Measurements from ENCODE around the gene CCT2. TPM values are rescaled to one million over a fixed set of nuclear protein-coding genes. Genes with fewer than 3 reads are reported as not detected.
A peak's percentile ranks its signal among the peaks of the same experiment; 100 is the strongest.

Gene CCT2
- total and polyA plus RNA-seq, 9 of the 15 experiments (the other 6 are each of a cell fraction or from before 2014, with no cell fraction given) = 341 to 738 (median 490) TPM

GRCh38 chr12:69570545-69571399 lies 14.5 kb upstream of the CCT2 start:
- no peaks in the 10 kb centered on the region for H3K27me3 ChIP-seq (ENCODE audit: control insufficient read depth in 2 of 2, insufficient read depth in 2 of 2, low read length in 2 of 2)
- DNase-seq (ENCODE audit: extremely low read depth in 1 of 4, low spot score in 3 of 4) (peak; percentile 59 to 76 (median 64)), FAIRE-seq (peak; percentile 85), ATAC-seq (peak; percentile 96)
- H3K36me3 ChIP-seq (ENCODE audit: control insufficient read depth, insufficient read depth, low read length) = peaks cover 49% of the 10 kb centered on the region
- no peak overlapping the region for H2AFZ ChIP-seq (ENCODE audit: low read depth, low read length)
- WGBS (ENCODE audit: insufficient coverage, low coverage, missing lambda C conversion rate) = 27% methylated on average over 6 of the region's 6 CpGs
- ChIA-PET POLR2A (interaction anchor here (0.6 to 1.4 kb wide), 7 partner anchors 10 to 280 kb away, joined by 3 to 4 read pairs (median 3); no protein-coding TSS in a partner anchor), CTCF (ENCODE audit: low intra/inter-chr PET ratio) (interaction anchor here (0.6 to 2.0 kb wide), 6 partner anchors 43 to 299 kb away, joined by 3 to 25 read pairs (median 10); partner anchors contain the start of gene FRS2)
- H3K9me1 ChIP-seq (ENCODE audit: control insufficient read depth, insufficient read depth, low read length) = no peaks in the 10 kb centered on the region
- H3K79me2 ChIP-seq (ENCODE audit: control insufficient read depth, insufficient read depth, low read length) = no peaks in the 10 kb centered on the region
- no peak overlapping the region for H3K9ac ChIP-seq (ENCODE audit: insufficient read depth in 1 of 2, low read depth in 2 of 2, low read length in 2 of 2)
- in situ Hi-C loops (cut with MboI) (loop anchor here (10.0 kb wide), 1 partner anchor 216 kb away; the partner anchor contains the start of gene YEATS4), intact Hi-C loops (cut with micrococcal nuclease) (loop anchor here (1.0 to 5.0 kb wide), 5 partner anchors 100 to 418 kb away; partner anchors contain the start of gene FRS2)
- H3K9me3 ChIP-seq (replicated peaks; ENCODE audit: control insufficient read depth, insufficient read depth, low read depth, low read length) = no peaks in the 10 kb centered on the region
- H4K20me1 ChIP-seq (replicated peaks; ENCODE audit: control insufficient read depth, insufficient read depth, low read length) = no peaks in the 10 kb centered on the region
- no peaks in the 10 kb centered on the region for H3K4me1 ChIP-seq (replicated peaks in 1 of 2; ENCODE audit: control insufficient read depth in 2 of 2, insufficient read depth in 2 of 2, low read length in 2 of 2)
- no peak overlapping the region for H3K27ac ChIP-seq (ENCODE audit: extremely low read depth, low read depth, low read length)
- no TSS peak for BruUV-seq (replicated peaks)
- no peak overlapping the region for H3K4me2 ChIP-seq (ENCODE audit: insufficient read depth, low read length)
- no peak overlapping the region for H3K4me3 ChIP-seq
- TF ChIP-seq U2AF2 (optimal IDR thresholded peaks at IDR 0.05; ENCODE audit: low read depth, low read length) (no peak), FOXJ3 (CRISPR knock-in tag; IDR thresholded peaks at IDR 0.05) (no peak), CUX1 (CRISPR knock-in tag; IDR thresholded peaks at IDR 0.05) (no peak), SMC3 (conservative IDR thresholded peaks at IDR 0.05; ENCODE audit: insufficient read depth, low read depth, low read length) (peak; percentile 82), CTCF (IDR thresholded peaks at IDR 0.05 in 2 of 3, conservative IDR thresholded peaks at IDR 0.05 in 1 of 3; ENCODE audit: insufficient read depth in 2 of 3, low read depth in 1 of 3, low read length in 3 of 3) (peak; percentile 77 to 87 (median 77)), MYBL2 (IDR thresholded peaks at IDR 0.05; ENCODE audit: low read depth) (no peak), MYBL2 (CRISPR knock-in tag; IDR thresholded peaks at IDR 0.05; ENCODE audit: borderline replicate concordance) (no peak)
- TF ChIP-seq, protein P1, sequence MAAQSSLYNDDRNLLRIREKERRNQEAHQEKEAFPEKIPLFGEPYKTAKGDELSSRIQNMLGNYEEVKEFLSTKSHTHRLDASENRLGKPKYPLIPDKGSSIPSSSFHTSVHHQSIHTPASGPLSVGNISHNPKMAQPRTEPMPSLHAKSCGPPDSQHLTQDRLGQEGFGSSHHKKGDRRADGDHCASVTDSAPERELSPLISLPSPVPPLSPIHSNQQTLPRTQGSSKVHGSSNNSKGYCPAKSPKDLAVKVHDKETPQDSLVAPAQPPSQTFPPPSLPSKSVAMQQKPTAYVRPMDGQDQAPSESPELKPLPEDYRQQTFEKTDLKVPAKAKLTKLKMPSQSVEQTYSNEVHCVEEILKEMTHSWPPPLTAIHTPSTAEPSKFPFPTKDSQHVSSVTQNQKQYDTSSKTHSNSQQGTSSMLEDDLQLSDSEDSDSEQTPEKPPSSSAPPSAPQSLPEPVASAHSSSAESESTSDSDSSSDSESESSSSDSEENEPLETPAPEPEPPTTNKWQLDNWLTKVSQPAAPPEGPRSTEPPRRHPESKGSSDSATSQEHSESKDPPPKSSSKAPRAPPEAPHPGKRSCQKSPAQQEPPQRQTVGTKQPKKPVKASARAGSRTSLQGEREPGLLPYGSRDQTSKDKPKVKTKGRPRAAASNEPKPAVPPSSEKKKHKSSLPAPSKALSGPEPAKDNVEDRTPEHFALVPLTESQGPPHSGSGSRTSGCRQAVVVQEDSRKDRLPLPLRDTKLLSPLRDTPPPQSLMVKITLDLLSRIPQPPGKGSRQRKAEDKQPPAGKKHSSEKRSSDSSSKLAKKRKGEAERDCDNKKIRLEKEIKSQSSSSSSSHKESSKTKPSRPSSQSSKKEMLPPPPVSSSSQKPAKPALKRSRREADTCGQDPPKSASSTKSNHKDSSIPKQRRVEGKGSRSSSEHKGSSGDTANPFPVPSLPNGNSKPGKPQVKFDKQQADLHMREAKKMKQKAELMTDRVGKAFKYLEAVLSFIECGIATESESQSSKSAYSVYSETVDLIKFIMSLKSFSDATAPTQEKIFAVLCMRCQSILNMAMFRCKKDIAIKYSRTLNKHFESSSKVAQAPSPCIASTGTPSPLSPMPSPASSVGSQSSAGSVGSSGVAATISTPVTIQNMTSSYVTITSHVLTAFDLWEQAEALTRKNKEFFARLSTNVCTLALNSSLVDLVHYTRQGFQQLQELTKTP (IDR thresholded peaks at IDR 0.05; ENCODE audit: low read depth in 1 of 2, partially characterized antibody in 2 of 2) = no peak
